Chondrocyte (in vitro differentiated cells): ENCODE results near the gene CNTNAP1. TPM values are rescaled to one million over a fixed set of nuclear protein-coding genes. Genes with fewer than 3 reads are reported as not detected.

Source experiments
- DNase-seq: peaks from one replicate; pipeline ENCODE4 v3.0.0; 2021; ENCODE audit warnings: mixed read lengths, low spot score
- H3K27ac Mint-ChIP-seq: one replicate; pipeline ENCODE4 v1.8.0; 2021; ENCODE audit warnings: mild to moderate bottlenecking, moderate library complexity, mixed read lengths; ENCODE audit not compliant: unreplicated experiment
- H3K27me3 Mint-ChIP-seq: 2 replicates; pipeline ENCODE4 v1.8.0; 2021; ENCODE audit warnings: low read depth, mixed read lengths
- H3K36me3 Mint-ChIP-seq: 2 replicates; pipeline ENCODE4 v1.8.0; 2021; ENCODE audit warnings: low read depth, mixed read lengths
- H3K4me1 Mint-ChIP-seq: 2 replicates; pipeline ENCODE4 v1.8.0; 2021; ENCODE audit warnings: low read depth, mild to moderate bottlenecking, mixed read lengths
- H3K4me3 Mint-ChIP-seq: one replicate; pipeline ENCODE4 v1.8.0; 2021; ENCODE audit warnings: mild to moderate bottlenecking, moderate library complexity, mixed read lengths; ENCODE audit not compliant: unreplicated experiment
- H3K9me3 Mint-ChIP-seq: 2 replicates; pipeline ENCODE4 v1.8.0; 2021; ENCODE audit warnings: low read depth, mixed read lengths
- total RNA-seq: library from RNA; stranded (reverse); gene quantifications from 3 replicates; pipeline ENCODE4 v1.2.1, GENCODE V29; 2021
- TF ChIP-seq, protein P1 (sequence below): fragments of 200-600 bp; sonication (generic); IDR thresholded peaks from 2 replicates; pipeline ENCODE4 v1.5.0; 2021; ENCODE audit warnings: antibody characterized with exemption, mild to moderate bottlenecking, moderate library complexity

Gene CNTNAP1
- total RNA-seq, 1 donor from 2014 or later: 43.6 TPM

DNA sequence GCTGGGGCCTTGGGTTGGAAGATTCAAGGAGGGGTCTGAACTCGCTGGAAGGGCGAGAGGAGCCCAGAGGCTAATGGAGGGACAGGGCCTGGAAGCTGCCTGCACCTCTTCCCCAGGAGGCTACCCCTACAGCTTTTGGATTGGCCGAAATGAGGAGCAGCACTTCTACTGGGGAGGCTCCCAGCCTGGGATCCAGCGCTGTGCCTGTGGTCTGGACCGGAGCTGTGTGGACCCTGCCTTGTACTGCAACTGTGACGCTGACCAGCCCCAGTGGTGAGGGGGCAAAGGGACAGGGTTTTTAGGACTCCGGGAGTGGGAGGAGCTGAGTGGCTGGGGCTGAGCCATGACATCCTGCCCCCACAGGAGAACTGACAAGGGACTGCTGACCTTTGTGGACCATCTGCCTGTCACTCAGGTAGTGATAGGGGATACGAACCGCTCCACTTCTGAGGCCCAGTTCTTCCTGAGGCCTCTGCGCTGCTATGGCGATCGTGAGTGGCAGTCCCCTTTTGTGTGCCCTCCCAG lies 8.8 kb downstream of the CNTNAP1 start:
- Mint-ChIP-seq H3K27me3 (no peaks in the 10 kb centered on the region), H3K4me1 (no peaks in the 10 kb centered on the region), H3K36me3 (peaks cover 20% of the 10 kb centered on the region), H3K27ac (no peak overlapping the region), H3K4me3 (no peak overlapping the region), H3K9me3 (no peaks in the 10 kb centered on the region)
- TF ChIP-seq, protein P1, sequence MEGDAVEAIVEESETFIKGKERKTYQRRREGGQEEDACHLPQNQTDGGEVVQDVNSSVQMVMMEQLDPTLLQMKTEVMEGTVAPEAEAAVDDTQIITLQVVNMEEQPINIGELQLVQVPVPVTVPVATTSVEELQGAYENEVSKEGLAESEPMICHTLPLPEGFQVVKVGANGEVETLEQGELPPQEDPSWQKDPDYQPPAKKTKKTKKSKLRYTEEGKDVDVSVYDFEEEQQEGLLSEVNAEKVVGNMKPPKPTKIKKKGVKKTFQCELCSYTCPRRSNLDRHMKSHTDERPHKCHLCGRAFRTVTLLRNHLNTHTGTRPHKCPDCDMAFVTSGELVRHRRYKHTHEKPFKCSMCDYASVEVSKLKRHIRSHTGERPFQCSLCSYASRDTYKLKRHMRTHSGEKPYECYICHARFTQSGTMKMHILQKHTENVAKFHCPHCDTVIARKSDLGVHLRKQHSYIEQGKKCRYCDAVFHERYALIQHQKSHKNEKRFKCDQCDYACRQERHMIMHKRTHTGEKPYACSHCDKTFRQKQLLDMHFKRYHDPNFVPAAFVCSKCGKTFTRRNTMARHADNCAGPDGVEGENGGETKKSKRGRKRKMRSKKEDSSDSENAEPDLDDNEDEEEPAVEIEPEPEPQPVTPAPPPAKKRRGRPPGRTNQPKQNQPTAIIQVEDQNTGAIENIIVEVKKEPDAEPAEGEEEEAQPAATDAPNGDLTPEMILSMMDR: no peak
- no peak for DNase-seq

DNA sequence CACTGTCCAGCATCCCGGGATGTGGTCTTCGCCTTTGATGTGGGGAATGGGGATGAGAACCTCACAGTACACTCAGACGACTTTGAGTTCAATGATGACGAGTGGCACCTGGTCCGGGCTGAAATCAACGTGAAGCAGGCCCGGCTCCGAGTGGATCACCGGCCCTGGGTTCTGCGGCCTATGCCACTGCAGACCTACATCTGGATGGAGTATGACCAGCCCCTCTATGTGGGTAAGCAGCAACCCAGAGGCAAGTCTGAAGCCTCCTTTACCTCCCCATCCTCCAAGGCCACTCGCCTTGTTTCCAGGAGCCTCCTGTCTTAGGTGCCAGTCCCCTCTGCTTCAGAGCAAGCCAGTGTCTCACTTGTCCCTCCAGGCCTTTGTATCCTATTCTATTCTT lies 10.2 kb downstream of the CNTNAP1 start:
- H3K9me3 Mint-ChIP-seq: no peaks in the 10 kb centered on the region
- peak; percentile 56 for DNase-seq
- no peak overlapping the region for H3K4me3 Mint-ChIP-seq
- H3K27ac Mint-ChIP-seq: no peak overlapping the region
- TF ChIP-seq, protein P1: no peak
- H3K27me3 Mint-ChIP-seq: no peaks in the 10 kb centered on the region
- peaks cover 17% of the 10 kb centered on the region for H3K36me3 Mint-ChIP-seq
- no peaks in the 10 kb centered on the region for H3K4me1 Mint-ChIP-seq

DNA sequence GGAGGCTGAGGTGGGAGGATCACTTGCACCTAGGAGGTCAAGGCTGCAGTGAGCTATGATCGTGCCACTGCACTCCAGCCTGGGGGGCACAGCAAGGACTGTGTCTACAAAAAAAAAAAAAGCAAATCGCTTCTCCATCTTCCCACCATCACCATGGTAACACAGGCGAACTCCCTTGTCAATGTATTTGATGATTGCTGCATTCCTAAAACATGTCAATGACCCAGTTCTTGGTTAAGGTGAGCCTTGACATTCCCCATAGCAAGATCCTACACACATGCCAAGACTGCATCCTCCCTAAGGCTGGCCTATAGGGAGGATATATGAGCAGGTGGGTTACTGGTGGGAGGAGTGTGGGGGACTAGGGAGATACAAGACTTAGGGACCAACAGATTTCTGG lies 12.2 kb downstream of the CNTNAP1 start:
- TF ChIP-seq, protein P1: no peak
- Mint-ChIP-seq H3K27ac (no peak overlapping the region), H3K4me3 (no peak overlapping the region), H3K27me3 (no peaks in the 10 kb centered on the region), H3K9me3 (no peaks in the 10 kb centered on the region), H3K4me1 (peaks cover 4% of the 10 kb centered on the region), H3K36me3 (peaks cover 17% of the 10 kb centered on the region)
- no peak for DNase-seq

DNA sequence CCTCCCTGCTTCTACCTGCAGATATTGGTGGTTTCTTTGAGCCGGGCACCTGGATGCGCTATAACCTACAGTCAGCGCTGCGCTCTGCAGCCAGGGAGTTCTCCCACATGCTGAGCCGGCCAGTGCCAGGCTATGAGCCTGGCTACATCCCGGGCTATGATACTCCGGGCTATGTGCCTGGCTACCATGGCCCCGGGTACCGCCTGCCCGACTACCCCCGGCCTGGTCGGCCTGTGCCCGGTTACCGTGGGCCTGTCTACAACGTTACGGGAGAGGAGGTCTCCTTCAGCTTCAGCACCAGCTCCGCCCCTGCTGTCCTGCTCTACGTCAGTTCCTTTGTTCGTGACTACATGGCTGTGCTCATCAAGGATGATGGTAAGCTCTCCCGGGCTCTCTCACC lies 13.2 kb downstream of the CNTNAP1 start:
- DNase-seq: no peak
- Mint-ChIP-seq H3K27me3 (no peaks in the 10 kb centered on the region), H3K9me3 (no peaks in the 10 kb centered on the region), H3K4me1 (peaks cover 4% of the 10 kb centered on the region), H3K27ac (no peak overlapping the region), H3K36me3 (peaks cover 17% of the 10 kb centered on the region), H3K4me3 (no peak overlapping the region)
- TF ChIP-seq, protein P1: no peak

DNA sequence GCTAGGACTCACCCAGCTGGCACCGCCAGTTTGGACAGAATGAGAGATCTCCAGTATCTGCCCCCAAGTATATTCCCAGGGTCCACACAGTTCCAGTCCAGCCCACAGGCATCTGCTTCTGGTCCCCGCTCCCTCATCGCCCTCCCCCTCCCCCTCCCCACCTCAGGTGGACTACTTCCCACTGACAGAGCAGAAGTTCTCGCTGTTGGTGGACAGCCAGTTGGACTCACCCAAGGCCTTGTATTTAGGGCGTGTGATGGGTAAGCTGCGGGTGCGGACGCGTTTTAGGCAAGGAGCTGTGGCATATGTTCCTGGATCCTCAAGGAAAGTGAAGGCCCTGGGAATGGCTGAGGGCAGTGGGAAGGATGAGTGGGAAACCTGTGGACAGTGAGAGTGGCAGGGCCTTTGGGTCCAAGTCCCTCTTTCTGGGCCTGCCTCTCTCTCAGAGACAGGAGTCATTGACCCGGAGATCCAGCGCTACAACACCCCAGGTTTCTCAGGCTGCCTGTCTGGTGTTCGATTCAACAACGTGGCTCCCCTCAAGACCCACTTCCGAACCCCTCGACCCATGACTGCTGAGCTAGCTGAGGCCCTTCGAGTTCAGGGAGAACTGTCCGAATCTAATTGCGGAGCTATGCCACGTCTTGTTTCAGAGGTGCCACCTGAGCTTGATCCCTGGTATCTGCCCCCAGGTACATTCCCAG lies 14.9 kb downstream of the CNTNAP1 start:
- Mint-ChIP-seq H3K36me3 (peaks cover 13% of the 10 kb centered on the region), H3K4me3 (no peak overlapping the region), H3K27ac (no peak overlapping the region), H3K9me3 (no peaks in the 10 kb centered on the region), H3K4me1 (peaks cover 4% of the 10 kb centered on the region), H3K27me3 (no peaks in the 10 kb centered on the region)
- TF ChIP-seq, protein P1: no peak
- no peak for DNase-seq
